Measurements from ENCODE around the gene DDX21. TPM values are rescaled to one million over a fixed set of nuclear protein-coding genes. Genes with fewer than 3 reads are reported as not detected.
"Not testable (repeated sequence)": the region's sequence is repeated elsewhere in the genome, so short reads cannot be mapped to it uniquely, and the experiment has no call there.

Gene DDX21
- total RNA-seq, 4 donors from 2014 or later: 8.8 to 29.5 (median 17.0) TPM

GRCh38 chr10:69010151-69010640, 54.2 kb downstream of the DDX21 start:
- Histone ChIP-seq H3K27me3 (no peaks in the 10 kb centered on the region), H3K4me3 (no peak overlapping the region), H3K27ac (no peak overlapping the region), H3K9me3 (no peaks in the 10 kb centered on the region), H3K36me3 (peaks cover 0 to 52% (median 26%) of the 10 kb centered on the region in 4 donors), H3K4me1 (no peaks in the 10 kb centered on the region)
- intact Hi-C loops (cut with DNase I; ENCODE audit: low total_unique reads): no loop called here
- 40 to 71% methylated on average over 1 of the region's 1 CpG for WGBS, 2 donors (ENCODE audit: low coverage in 1 of 2)
- DNase-seq: no peak
- in situ Hi-C loops (cut with MboI; ENCODE audit: low pct_ligation_motif_present in 1 of 4, low pct_unique_long_range_greater_than_20kb in 1 of 4, low sequenced_read_pairs in 3 of 4): loop anchor here in 1 of 4 donors (25.0 kb wide), 1 partner anchor 102 kb away; the partner anchor contains the start of gene VPS26A
- no peak for TF ChIP-seq POLR2A (IDR thresholded peaks at IDR 0.05)
- TF ChIP-seq EP300 (IDR thresholded peaks at IDR 0.05; ENCODE audit: low read depth): no peak
- no peak for TF ChIP-seq POLR2AphosphoS5 (IDR thresholded peaks at IDR 0.05)
- TF ChIP-seq CTCF (IDR thresholded peaks at IDR 0.05): no peak

DNA sequence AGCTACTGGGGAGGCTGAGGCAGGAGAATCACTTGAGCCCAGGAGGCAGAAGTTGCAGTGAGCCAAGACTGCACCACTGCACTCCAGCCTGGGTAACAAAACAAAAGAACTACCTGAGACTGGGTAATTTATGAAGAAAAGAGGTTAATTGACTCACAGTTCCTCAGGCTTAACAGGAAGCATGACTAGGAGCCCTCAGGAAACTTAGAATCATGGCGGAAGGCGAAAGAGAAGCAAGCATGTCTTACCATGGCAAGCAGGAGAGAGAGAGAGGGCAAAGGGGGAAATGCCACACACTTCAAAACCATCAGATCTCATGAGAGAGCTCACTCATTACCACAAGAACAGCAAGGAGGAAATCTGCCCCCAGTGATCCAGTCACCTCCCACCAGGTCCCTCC, 56.8 kb downstream of the DDX21 start:
- H3K4me1 ChIP-seq; H3K9me3 ChIP-seq; H3K27me3 ChIP-seq; H3K27ac ChIP-seq; intact Hi-C loops (cut with DNase I; ENCODE audit: low total_unique reads); H3K4me3 ChIP-seq; DNase-seq: not testable (repeated sequence)
- in situ Hi-C loops (cut with MboI; ENCODE audit: low pct_ligation_motif_present in 1 of 4, low pct_unique_long_range_greater_than_20kb in 1 of 4, low sequenced_read_pairs in 3 of 4): loop anchor here in 1 of 4 donors (25.0 kb wide), 1 partner anchor 100 kb away; the partner anchor contains the start of gene VPS26A
- WGBS, 2 donors (ENCODE audit: low coverage in 1 of 2): 98% methylated on average over 2 of the region's 2 CpGs; no CpG with 5 or more reads in 1 of the 2 donors
- H3K36me3 ChIP-seq: peaks cover 0 to 62% (median 25%) of the 10 kb centered on the region in 4 donors

DNA sequence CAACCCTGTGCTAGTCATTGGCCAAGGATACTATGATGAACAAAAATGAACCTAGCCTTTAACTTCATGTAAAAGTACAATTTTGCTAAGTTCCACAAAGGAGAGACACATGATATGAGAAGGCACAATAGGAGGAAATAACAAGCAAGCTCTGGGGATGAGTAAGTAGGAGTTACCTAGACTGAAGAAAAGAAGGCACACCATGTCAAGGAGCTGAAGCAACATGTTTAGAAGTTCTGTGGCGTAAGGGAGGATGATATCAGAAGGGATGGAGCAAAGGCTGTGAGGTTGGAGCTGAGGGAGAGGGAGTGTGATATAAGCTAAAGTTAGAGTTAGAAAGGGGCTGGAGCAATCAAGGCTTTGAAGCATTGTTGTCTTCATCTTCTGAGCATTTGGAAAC, 58.2 kb downstream of the DDX21 start:
- no peaks in the 10 kb centered on the region for H3K27me3 ChIP-seq
- H3K9me3 ChIP-seq: no peaks in the 10 kb centered on the region
- H3K4me3 ChIP-seq: no peak overlapping the region
- 95 to 100% methylated on average over 1 of the region's 1 CpG for WGBS, 2 donors (ENCODE audit: low coverage in 1 of 2)
- H3K27ac ChIP-seq: no peak overlapping the region
- intact Hi-C loops (cut with DNase I; ENCODE audit: low total_unique reads): no loop called here
- no peaks in the 10 kb centered on the region for H3K4me1 ChIP-seq
- TF ChIP-seq POLR2AphosphoS5 (IDR thresholded peaks at IDR 0.05) (no peak), POLR2A (IDR thresholded peaks at IDR 0.05) (no peak), EP300 (IDR thresholded peaks at IDR 0.05; ENCODE audit: low read depth) (no peak), CTCF (IDR thresholded peaks at IDR 0.05) (no peak)
- H3K36me3 ChIP-seq: peaks cover 0 to 56% (median 20%) of the 10 kb centered on the region in 4 donors
- in situ Hi-C loops (cut with MboI; ENCODE audit: low pct_ligation_motif_present in 1 of 4, low pct_unique_long_range_greater_than_20kb in 1 of 4, low sequenced_read_pairs in 3 of 4): loop anchor here in 1 of 4 donors (25.0 kb wide), 1 partner anchor 98 kb away; the partner anchor contains the start of gene VPS26A
- DNase-seq: no peak

DNA sequence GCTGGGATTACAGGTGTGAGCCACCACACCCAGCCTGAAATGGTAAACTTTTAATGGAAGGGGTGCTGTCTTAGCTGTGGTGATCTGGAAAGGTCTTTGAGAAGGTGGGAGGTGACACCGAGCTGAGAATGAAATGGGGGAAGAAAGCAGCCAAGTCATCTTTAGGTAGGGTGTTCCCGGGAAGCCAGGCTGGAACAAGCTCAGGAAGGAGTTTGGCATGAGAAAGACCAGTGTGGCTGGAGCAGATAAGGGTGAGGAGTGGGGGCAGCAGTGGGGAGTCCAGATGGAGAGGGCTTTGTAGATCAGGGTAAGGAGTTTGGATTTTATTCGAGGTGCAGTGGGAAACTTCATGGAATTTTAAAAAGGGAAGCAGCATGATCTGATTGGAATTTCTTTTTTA, 62.6 kb downstream of the DDX21 start:
- WGBS, 2 donors (ENCODE audit: low coverage in 1 of 2): 72 to 87% methylated on average over 3 of the region's 3 CpGs
- no peak for DNase-seq

More for the DNA sequence above, 62.6 kb downstream of the DDX21 start:
- H3K27me3 ChIP-seq: no peaks in the 10 kb centered on the region
- no peak overlapping the region for H3K4me3 ChIP-seq
- TF ChIP-seq EP300 (IDR thresholded peaks at IDR 0.05; ENCODE audit: low read depth) (no peak), POLR2AphosphoS5 (IDR thresholded peaks at IDR 0.05) (no peak), POLR2A (IDR thresholded peaks at IDR 0.05) (no peak), CTCF (IDR thresholded peaks at IDR 0.05) (no peak)
- no peak overlapping the region for H3K27ac ChIP-seq
- H3K36me3 ChIP-seq: peaks cover 0 to 32% (median 15%) of the 10 kb centered on the region in 4 donors
- in situ Hi-C loops (cut with MboI; ENCODE audit: low pct_ligation_motif_present in 1 of 4, low pct_unique_long_range_greater_than_20kb in 1 of 4, low sequenced_read_pairs in 3 of 4): loop anchor here in 1 of 4 donors (25.0 kb wide), 1 partner anchor 94 kb away; the partner anchor contains the start of gene VPS26A
- no peaks in the 10 kb centered on the region for H3K9me3 ChIP-seq
- intact Hi-C loops (cut with DNase I; ENCODE audit: low total_unique reads): no loop called here
- no peaks in the 10 kb centered on the region for H3K4me1 ChIP-seq
